Liver (tissue), 9 donors: ENCODE data around the gene SLC25A29. TPM values are rescaled to one million over a fixed set of nuclear protein-coding genes. Genes with fewer than 3 reads are reported as not detected.

Source experiments
- DNase-seq: peaks from one replicate; pipeline ENCODE4 v3.0.0-alpha.2; 2017; ENCODE audit warnings: low spot score
- H3K27ac ChIP-seq, 2 donors: one replicate each; pipeline ENCODE4 v1.7.0; 2013; ENCODE audit warnings: inconsistent platforms in 2 of 2, low read length in 2 of 2, control low read depth in 1 of 2, low read depth in 1 of 2, mild to moderate bottlenecking in 1 of 2
- H3K27me3 ChIP-seq, 4 donors: one replicate each; pipeline versions ENCODE4 v1.6.1 to v1.7.0; 2013; ENCODE audit warnings: low read length in 3 of 4, inconsistent platforms in 1 of 4, mild to moderate bottlenecking in 1 of 4, moderate library complexity in 1 of 4; ENCODE audit not compliant: control insufficient read depth in 4 of 4, insufficient read depth in 4 of 4
- H3K36me3 ChIP-seq, 4 donors: one replicate each; pipeline versions ENCODE4 v1.6.1 to v1.7.0; 2013; ENCODE audit warnings: low read length in 3 of 4, mild to moderate bottlenecking in 3 of 4, low read depth in 1 of 4, moderate library complexity in 1 of 4; ENCODE audit not compliant: control insufficient read depth in 4 of 4, insufficient read depth in 3 of 4
- H3K4me1 ChIP-seq, 4 donors: one replicate each; pipeline versions ENCODE4 v1.6.1 to v1.7.0; 2013; ENCODE audit warnings: low read length in 3 of 4, mild to moderate bottlenecking in 3 of 4, moderate library complexity in 1 of 4; ENCODE audit not compliant: control insufficient read depth in 4 of 4, insufficient read depth in 4 of 4
- H3K4me3 ChIP-seq, 3 donors: one replicate each; pipeline versions ENCODE4 v1.6.1 to v1.7.0; 2013; ENCODE audit warnings: low read length in 3 of 3, control low read depth in 1 of 3, low read depth in 1 of 3, mild to moderate bottlenecking in 1 of 3
- H3K9ac ChIP-seq, 2 donors: one replicate each; pipeline ENCODE4 v1.7.0; 2013; ENCODE audit warnings: low read length in 2 of 2, mild to moderate bottlenecking in 2 of 2, moderate library complexity in 2 of 2, control low read depth in 1 of 2, low read depth in 1 of 2
- H3K9me3 ChIP-seq, 4 donors: one replicate each; pipeline versions ENCODE4 v1.6.1 to v1.7.0; 2013; ENCODE audit warnings: low read length in 3 of 4; ENCODE audit not compliant: control insufficient read depth in 4 of 4
- EGR1 ChIP-seq, 2 donors: IDR thresholded peaks; 2 replicates each; pipeline ENCODE4 v1.6.1; 2016 to 2018; ENCODE audit warnings: antibody characterized with exemption in 2 of 2, low read depth in 2 of 2
- FOXA1 ChIP-seq: IDR thresholded peaks from 2 replicates; pipeline ENCODE4 v1.6.1; 2016; ENCODE audit warnings: antibody characterized with exemption
- FOXA2 ChIP-seq: IDR thresholded peaks from 2 replicates; pipeline ENCODE4 v1.6.1; 2016; ENCODE audit warnings: antibody characterized with exemption
- GABPA ChIP-seq, 2 donors: IDR thresholded peaks in 1 of 2; conservative IDR thresholded peaks in 1 of 2; 2 replicates each; pipeline ENCODE4 v1.6.1; 2016; ENCODE audit warnings: antibody characterized with exemption in 2 of 2, mild to moderate bottlenecking in 1 of 2, moderate library complexity in 1 of 2
- HNF4A ChIP-seq, 2 donors: conservative IDR thresholded peaks; 2 replicates each; pipeline ENCODE4 v1.6.1; 2016; ENCODE audit warnings: antibody characterized with exemption in 2 of 2, mild to moderate bottlenecking in 2 of 2
- HNF4G ChIP-seq: IDR thresholded peaks from 2 replicates; pipeline ENCODE4 v1.6.1; 2016; ENCODE audit warnings: antibody characterized with exemption
- JUND ChIP-seq, 2 donors: IDR thresholded peaks; 2 replicates each; pipeline ENCODE4 v1.6.1; 2016; ENCODE audit warnings: antibody characterized with exemption in 2 of 2
- NR2F2 ChIP-seq: IDR thresholded peaks from 2 replicates; pipeline ENCODE4 v1.6.1; 2016; ENCODE audit warnings: antibody characterized with exemption
- RAD21 ChIP-seq, 2 donors: IDR thresholded peaks; 2 replicates each; pipeline ENCODE4 v1.6.1; 2016; ENCODE audit warnings: antibody characterized with exemption in 2 of 2, mild to moderate bottlenecking in 2 of 2
- RXRA ChIP-seq, 2 donors: IDR thresholded peaks; 2 replicates each; pipeline ENCODE4 v1.6.1; 2017 to 2018; ENCODE audit warnings: antibody characterized with exemption in 2 of 2, mild to moderate bottlenecking in 1 of 2
- SP1 ChIP-seq: IDR thresholded peaks from 2 replicates; pipeline ENCODE4 v1.6.1; 2018; ENCODE audit warnings: antibody characterized with exemption, mild to moderate bottlenecking
- TAF1 ChIP-seq: conservative IDR thresholded peaks from 2 replicates; pipeline ENCODE4 v1.6.1; 2016; ENCODE audit warnings: antibody characterized with exemption, mild to moderate bottlenecking
- YY1 ChIP-seq: IDR thresholded peaks from 2 replicates; pipeline ENCODE4 v1.6.1; 2016; ENCODE audit warnings: antibody characterized with exemption, mild to moderate bottlenecking
- WGBS: extraction: QIAGEN DNeasy Blood & Tissue Kit; methylation state at CpG from one replicate; pipeline ENCODE4 v1.1.7; 2013; 5-methylcytosine and 5-hydroxymethylcytosine counted together
- polyA plus RNA-seq, 2 donors: library from polyadenylated mRNA; stranded (reverse) in 1 of 2; unstranded in 1 of 2; fragments of 200-250 nt in 1 of 2; fragments of >200 nt in 1 of 2; fragmentation: Nextera tagmentation in 1 of 2; extraction: Ambion mirVana in 1 of 2; gene quantifications; one replicate each; pipeline versions ENCODE4 v1.2.1 to v1.2.3, GENCODE V29; 2013 to 2015
- total RNA-seq, 2 donors: library from RNA; depleted of rRNA; stranded (reverse); fragments of >200 nt; gene quantifications; one replicate each; pipeline ENCODE4 v1.2.3, GENCODE V29; 2014
- TF ChIP-seq, protein P1 (sequence below): IDR thresholded peaks from 2 replicates; pipeline ENCODE4 v1.6.1; 2016; ENCODE audit warnings: antibody characterized with exemption
- TF ChIP-seq, protein P2 (sequence below): fragments of 150-350 bp; IDR thresholded peaks from 2 replicates; pipeline ENCODE4 v1.5.1; 2017; ENCODE audit warnings: improper control_type of control experiment, low read depth, low read length; ENCODE audit not compliant: missing input control
- TF ChIP-seq, protein P3 (sequence below): IDR thresholded peaks from 2 replicates; pipeline ENCODE4 v1.6.1; 2016; ENCODE audit warnings: antibody characterized with exemption
- TF ChIP-seq, protein P4 (sequence below): IDR thresholded peaks from 2 replicates; pipeline ENCODE4 v1.6.1; 2016; ENCODE audit warnings: antibody characterized with exemption
- TF ChIP-seq, protein P5 (sequence below): IDR thresholded peaks from 2 replicates; pipeline ENCODE4 v1.6.1; 2016; ENCODE audit warnings: antibody characterized with exemption, mild to moderate bottlenecking
- donor health status: healthy.
- donor health status: healthy.
- donor health status: healthy.
- donor health status: healthy.
- donor health status: healthy.

Gene SLC25A29
- total and polyA plus RNA-seq, 4 donors: 2.4 to 13.9 (median 8.9) TPM

DNA sequence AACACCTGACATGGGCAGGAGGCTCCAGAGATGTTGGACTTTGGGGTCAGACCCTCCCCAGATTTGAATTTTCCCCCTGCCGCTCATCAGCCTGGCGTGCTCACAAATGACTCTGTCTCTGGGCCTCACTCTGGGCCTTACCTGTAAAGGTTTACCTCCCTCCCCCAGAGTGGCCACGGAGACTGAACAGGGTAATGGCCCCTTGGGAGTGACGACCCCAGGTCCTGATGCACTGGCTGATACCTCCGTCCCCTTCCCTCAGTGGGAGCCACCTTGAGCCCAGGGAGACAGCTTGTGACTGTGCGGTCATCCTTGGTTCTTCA is 7.0 kb downstream of the SLC25A29 start:
- H3K4me1 ChIP-seq: peaks cover 0 to 5% (median under 1%) of the 10 kb centered on the region in 4 donors
- H3K27me3 ChIP-seq: no peaks in the 10 kb centered on the region
- H3K4me3 ChIP-seq: no peak overlapping the region
- TF ChIP-seq JUND (IDR thresholded peaks at IDR 0.05) (no peak), YY1 (no peak), SP1 (no peak), HNF4A (conservative IDR thresholded peaks at IDR 0.05) (no peak), TAF1 (no peak), GABPA (IDR thresholded peaks at IDR 0.05 in 1 of 2, conservative IDR thresholded peaks at IDR 0.05 in 1 of 2) (no peak), RAD21 (IDR thresholded peaks at IDR 0.05) (no peak), FOXA1 (no peak), FOXA2 (no peak), RXRA (IDR thresholded peaks at IDR 0.05) (no peak), NR2F2 (no peak)
- TF ChIP-seq, protein P1, sequence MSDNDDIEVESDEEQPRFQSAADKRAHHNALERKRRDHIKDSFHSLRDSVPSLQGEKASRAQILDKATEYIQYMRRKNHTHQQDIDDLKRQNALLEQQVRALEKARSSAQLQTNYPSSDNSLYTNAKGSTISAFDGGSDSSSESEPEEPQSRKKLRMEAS: no peak
- TF ChIP-seq, protein P2, sequence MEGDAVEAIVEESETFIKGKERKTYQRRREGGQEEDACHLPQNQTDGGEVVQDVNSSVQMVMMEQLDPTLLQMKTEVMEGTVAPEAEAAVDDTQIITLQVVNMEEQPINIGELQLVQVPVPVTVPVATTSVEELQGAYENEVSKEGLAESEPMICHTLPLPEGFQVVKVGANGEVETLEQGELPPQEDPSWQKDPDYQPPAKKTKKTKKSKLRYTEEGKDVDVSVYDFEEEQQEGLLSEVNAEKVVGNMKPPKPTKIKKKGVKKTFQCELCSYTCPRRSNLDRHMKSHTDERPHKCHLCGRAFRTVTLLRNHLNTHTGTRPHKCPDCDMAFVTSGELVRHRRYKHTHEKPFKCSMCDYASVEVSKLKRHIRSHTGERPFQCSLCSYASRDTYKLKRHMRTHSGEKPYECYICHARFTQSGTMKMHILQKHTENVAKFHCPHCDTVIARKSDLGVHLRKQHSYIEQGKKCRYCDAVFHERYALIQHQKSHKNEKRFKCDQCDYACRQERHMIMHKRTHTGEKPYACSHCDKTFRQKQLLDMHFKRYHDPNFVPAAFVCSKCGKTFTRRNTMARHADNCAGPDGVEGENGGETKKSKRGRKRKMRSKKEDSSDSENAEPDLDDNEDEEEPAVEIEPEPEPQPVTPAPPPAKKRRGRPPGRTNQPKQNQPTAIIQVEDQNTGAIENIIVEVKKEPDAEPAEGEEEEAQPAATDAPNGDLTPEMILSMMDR: no peak
- TF ChIP-seq, protein P3, sequence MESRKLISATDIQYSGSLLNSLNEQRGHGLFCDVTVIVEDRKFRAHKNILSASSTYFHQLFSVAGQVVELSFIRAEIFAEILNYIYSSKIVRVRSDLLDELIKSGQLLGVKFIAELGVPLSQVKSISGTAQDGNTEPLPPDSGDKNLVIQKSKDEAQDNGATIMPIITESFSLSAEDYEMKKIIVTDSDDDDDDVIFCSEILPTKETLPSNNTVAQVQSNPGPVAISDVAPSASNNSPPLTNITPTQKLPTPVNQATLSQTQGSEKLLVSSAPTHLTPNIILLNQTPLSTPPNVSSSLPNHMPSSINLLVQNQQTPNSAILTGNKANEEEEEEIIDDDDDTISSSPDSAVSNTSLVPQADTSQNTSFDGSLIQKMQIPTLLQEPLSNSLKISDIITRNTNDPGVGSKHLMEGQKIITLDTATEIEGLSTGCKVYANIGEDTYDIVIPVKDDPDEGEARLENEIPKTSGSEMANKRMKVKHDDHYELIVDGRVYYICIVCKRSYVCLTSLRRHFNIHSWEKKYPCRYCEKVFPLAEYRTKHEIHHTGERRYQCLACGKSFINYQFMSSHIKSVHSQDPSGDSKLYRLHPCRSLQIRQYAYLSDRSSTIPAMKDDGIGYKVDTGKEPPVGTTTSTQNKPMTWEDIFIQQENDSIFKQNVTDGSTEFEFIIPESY: no peak
- no peak overlapping the region for H3K9ac ChIP-seq
- no peak overlapping the region for H3K27ac ChIP-seq
- DNase-seq: no peak
- 94% methylated on average over 6 of the region's 6 CpGs for WGBS
- H3K9me3 ChIP-seq: no peaks in the 10 kb centered on the region
- no peaks in the 10 kb centered on the region for H3K36me3 ChIP-seq

DNA sequence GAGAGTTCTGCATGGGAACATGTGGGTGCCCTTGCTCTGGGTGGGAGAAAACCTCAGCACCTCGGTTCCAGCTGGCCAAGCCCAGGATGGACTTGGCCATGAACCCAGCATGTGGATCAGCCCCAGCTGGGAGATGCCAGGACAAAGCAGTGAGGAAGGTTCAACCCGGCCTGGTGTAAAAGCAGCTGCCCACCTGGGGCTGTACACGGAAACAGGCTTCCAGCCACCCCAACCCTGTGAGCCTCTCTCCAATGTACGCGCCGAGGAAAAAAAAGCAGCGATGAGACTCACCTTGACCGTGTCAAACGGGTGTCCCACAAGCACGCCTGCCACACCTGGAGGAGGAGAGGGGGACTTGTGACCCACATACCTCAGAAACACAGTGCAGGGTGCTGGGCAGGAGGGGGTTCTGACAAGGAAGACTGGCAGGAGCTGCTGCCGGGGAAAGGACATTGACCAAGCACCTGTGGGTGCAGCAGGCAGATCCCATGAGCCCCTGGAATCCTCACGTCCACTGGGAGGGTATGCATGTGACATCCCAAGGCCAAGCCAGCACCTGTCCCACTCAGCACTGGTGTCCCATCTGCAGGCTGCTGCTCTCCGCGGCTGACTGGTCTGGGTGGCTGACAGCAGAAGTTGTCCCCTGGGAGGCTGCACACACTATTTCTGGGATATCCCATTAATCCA is 7.5 kb downstream of the SLC25A29 start:
- no peak overlapping the region for H3K27ac ChIP-seq
- H3K4me1 ChIP-seq: peaks cover 0 to 5% (median under 1%) of the 10 kb centered on the region in 4 donors
- H3K36me3 ChIP-seq: no peaks in the 10 kb centered on the region
- no peaks in the 10 kb centered on the region for H3K27me3 ChIP-seq
- H3K9me3 ChIP-seq: no peaks in the 10 kb centered on the region
- 92% methylated on average over 14 of the region's 14 CpGs for WGBS
- H3K4me3 ChIP-seq: no peak overlapping the region
- no peak for DNase-seq
- no peak overlapping the region for H3K9ac ChIP-seq
- TF ChIP-seq TAF1: no peak
- TF ChIP-seq GABPA (IDR thresholded peaks at IDR 0.05 in 1 of 2, conservative IDR thresholded peaks at IDR 0.05 in 1 of 2): no peak
- TF ChIP-seq, protein P2: no peak
- TF ChIP-seq SP1: no peak
- TF ChIP-seq HNF4G: no peak
- TF ChIP-seq EGR1 (IDR thresholded peaks at IDR 0.05; ENCODE audit: low read depth in 2 of 2): no peak
- no peak for TF ChIP-seq HNF4A (conservative IDR thresholded peaks at IDR 0.05)
- TF ChIP-seq, protein P3: no peak
- TF ChIP-seq FOXA1: no peak
- no peak for TF ChIP-seq FOXA2
- TF ChIP-seq, protein P1: no peak
- no peak for TF ChIP-seq JUND (IDR thresholded peaks at IDR 0.05)
- no peak for TF ChIP-seq RAD21 (IDR thresholded peaks at IDR 0.05)
- TF ChIP-seq, protein P4, sequence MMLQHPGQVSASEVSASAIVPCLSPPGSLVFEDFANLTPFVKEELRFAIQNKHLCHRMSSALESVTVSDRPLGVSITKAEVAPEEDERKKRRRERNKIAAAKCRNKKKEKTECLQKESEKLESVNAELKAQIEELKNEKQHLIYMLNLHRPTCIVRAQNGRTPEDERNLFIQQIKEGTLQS: no peak
- TF ChIP-seq YY1: no peak
- TF ChIP-seq, protein P5, sequence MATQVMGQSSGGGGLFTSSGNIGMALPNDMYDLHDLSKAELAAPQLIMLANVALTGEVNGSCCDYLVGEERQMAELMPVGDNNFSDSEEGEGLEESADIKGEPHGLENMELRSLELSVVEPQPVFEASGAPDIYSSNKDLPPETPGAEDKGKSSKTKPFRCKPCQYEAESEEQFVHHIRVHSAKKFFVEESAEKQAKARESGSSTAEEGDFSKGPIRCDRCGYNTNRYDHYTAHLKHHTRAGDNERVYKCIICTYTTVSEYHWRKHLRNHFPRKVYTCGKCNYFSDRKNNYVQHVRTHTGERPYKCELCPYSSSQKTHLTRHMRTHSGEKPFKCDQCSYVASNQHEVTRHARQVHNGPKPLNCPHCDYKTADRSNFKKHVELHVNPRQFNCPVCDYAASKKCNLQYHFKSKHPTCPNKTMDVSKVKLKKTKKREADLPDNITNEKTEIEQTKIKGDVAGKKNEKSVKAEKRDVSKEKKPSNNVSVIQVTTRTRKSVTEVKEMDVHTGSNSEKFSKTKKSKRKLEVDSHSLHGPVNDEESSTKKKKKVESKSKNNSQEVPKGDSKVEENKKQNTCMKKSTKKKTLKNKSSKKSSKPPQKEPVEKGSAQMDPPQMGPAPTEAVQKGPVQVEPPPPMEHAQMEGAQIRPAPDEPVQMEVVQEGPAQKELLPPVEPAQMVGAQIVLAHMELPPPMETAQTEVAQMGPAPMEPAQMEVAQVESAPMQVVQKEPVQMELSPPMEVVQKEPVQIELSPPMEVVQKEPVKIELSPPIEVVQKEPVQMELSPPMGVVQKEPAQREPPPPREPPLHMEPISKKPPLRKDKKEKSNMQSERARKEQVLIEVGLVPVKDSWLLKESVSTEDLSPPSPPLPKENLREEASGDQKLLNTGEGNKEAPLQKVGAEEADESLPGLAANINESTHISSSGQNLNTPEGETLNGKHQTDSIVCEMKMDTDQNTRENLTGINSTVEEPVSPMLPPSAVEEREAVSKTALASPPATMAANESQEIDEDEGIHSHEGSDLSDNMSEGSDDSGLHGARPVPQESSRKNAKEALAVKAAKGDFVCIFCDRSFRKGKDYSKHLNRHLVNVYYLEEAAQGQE: no peak
- no peak for TF ChIP-seq RXRA (IDR thresholded peaks at IDR 0.05)
- no peak for TF ChIP-seq NR2F2
